ENCODE measurements around the gene TRMT1L.

The TRMT1L gene

GRCh38 chr1:185139246-185139645, 17.5 kb downstream of the TRMT1L start:
- Histone ChIP-seq H3K27ac (no peak overlapping the region), H3K27me3 (ENCODE audit: insufficient read depth, low read depth, severe bottlenecking) (no peaks in the 10 kb centered on the region), H3K9me3 (ENCODE audit: severe bottlenecking) (no peaks in the 10 kb centered on the region), H3K36me3 (peaks cover 5% of the 10 kb centered on the region; the same call in 1 of the 2 replicates), H3K4me3 (ENCODE audit: low read depth, low read length) (no peak overlapping the region)
- no peak for TF ChIP-seq CTCF (IDR thresholded peaks at IDR 0.05; ENCODE audit: low read depth, low read length)
- no peak for DNase-seq

- no peak for TF ChIP-seq CTCF (IDR thresholded peaks at IDR 0.05; ENCODE audit: low read depth, low read length)
- no peak for DNase-seq
- Histone ChIP-seq H3K27me3 (ENCODE audit: insufficient read depth, low read depth, severe bottlenecking) (no peaks in the 10 kb centered on the region), H3K36me3 (peaks cover 5% of the 10 kb centered on the region; the same call in 1 of the 2 replicates), H3K27ac (no peak overlapping the region), H3K4me3 (ENCODE audit: low read depth, low read length) (no peak overlapping the region), H3K9me3 (ENCODE audit: severe bottlenecking) (no peaks in the 10 kb centered on the region)
Measured at GRCh38 chr1:185137896-185138545, 18.7 kb downstream of the TRMT1L start.

- no peak for DNase-seq
- H3K36me3 ChIP-seq: peaks cover 10% of the 10 kb centered on the region; the same call in 1 of the 2 replicates
- H3K4me3 ChIP-seq (ENCODE audit: low read depth, low read length): no peak overlapping the region
- TF ChIP-seq CTCF (IDR thresholded peaks at IDR 0.05; ENCODE audit: low read depth, low read length): no peak
- no peaks in the 10 kb centered on the region for H3K9me3 ChIP-seq (ENCODE audit: severe bottlenecking)
- no peak overlapping the region for H3K27ac ChIP-seq
- H3K27me3 ChIP-seq (ENCODE audit: insufficient read depth, low read depth, severe bottlenecking): no peaks in the 10 kb centered on the region
Measured at GRCh38 chr1:185132534-185132933, 24.2 kb downstream of the TRMT1L start.

GRCh38 chr1:185129708-185130107, 27.0 kb downstream of the TRMT1L start:
- TF ChIP-seq CTCF (IDR thresholded peaks at IDR 0.05; ENCODE audit: low read depth, low read length): no peak
- peaks cover 17% of the 10 kb centered on the region for H3K36me3 ChIP-seq
- H3K27me3 ChIP-seq (ENCODE audit: insufficient read depth, low read depth, severe bottlenecking): no peaks in the 10 kb centered on the region
- H3K27ac ChIP-seq: no peak overlapping the region
- no peak for DNase-seq
- H3K4me3 ChIP-seq (ENCODE audit: low read depth, low read length): no peak overlapping the region
- no peaks in the 10 kb centered on the region for H3K9me3 ChIP-seq (ENCODE audit: severe bottlenecking)

- no peak overlapping the region for H3K27ac ChIP-seq
- no peak overlapping the region for H3K4me3 ChIP-seq (ENCODE audit: low read depth, low read length)
- H3K27me3 ChIP-seq (ENCODE audit: insufficient read depth, low read depth, severe bottlenecking): no peaks in the 10 kb centered on the region
- no peaks in the 10 kb centered on the region for H3K9me3 ChIP-seq (ENCODE audit: severe bottlenecking)
- no peak for TF ChIP-seq CTCF (IDR thresholded peaks at IDR 0.05; ENCODE audit: low read depth, low read length)
- DNase-seq: no peak
- H3K36me3 ChIP-seq: no peaks in the 10 kb centered on the region
Measured at GRCh38 chr1:185112356-185112755, 44.4 kb downstream of the TRMT1L start.

GRCh38 chr1:185111873-185112272, 44.9 kb downstream of the TRMT1L start:
- DNase-seq: no peak
- Histone ChIP-seq H3K4me3 (ENCODE audit: low read depth, low read length) (no peak overlapping the region), H3K27ac (no peak overlapping the region), H3K9me3 (ENCODE audit: severe bottlenecking) (no peaks in the 10 kb centered on the region), H3K27me3 (ENCODE audit: insufficient read depth, low read depth, severe bottlenecking) (no peaks in the 10 kb centered on the region), H3K36me3 (no peaks in the 10 kb centered on the region)
- TF ChIP-seq CTCF (IDR thresholded peaks at IDR 0.05; ENCODE audit: low read depth, low read length): no peak

Measured in WERI-Rb-1 (cell line).